Measurements from ENCODE around the gene GPR12. TPM values are rescaled to one million over a fixed set of nuclear protein-coding genes. Genes with fewer than 3 reads are reported as not detected.

Gene GPR12
- total and polyA plus RNA-seq, 8 donors: 0.05 to 0.31 (median 0.18) TPM; not detected in 5

DNA sequence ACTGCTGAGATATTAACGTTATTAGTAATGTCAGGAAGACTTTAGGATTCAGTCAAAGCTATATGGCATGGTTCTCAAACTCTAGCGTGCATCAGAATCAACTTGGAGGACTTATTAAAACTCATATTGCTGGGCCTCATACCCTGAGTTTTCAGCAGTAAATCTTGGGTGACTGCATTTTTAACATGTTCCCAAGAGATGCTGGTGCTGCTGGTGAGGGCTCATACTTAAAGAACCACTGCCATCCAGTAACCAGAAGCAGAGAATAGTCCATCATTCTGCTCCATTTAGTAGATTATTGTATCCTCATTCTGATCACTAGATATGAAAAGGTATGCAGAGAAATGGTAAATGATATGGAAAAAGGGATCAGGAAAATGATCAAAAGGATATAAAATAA lies 7.9 kb downstream of the GPR12 start:
- DNase-seq: no peak
- intact Hi-C loops (cut with DNase I; ENCODE audit: low total_unique reads): no loop called here
- Histone ChIP-seq H3K9me3 (no peaks in the 10 kb centered on the region), H3K4me3 (no peak overlapping the region), H3K27me3 (peaks cover 0 to 35% (median 0%) of the 10 kb centered on the region in 3 donors), H3K27ac (no peak overlapping the region), H3K36me3 (no peaks in the 10 kb centered on the region), H3K4me1 (no peaks in the 10 kb centered on the region)
- 65 to 78% (median 74%) methylated on average over 2 of the region's 2 CpGs for WGBS, 5 donors
- no peak for TF ChIP-seq POLR2AphosphoS5 (IDR thresholded peaks at IDR 0.05)

DNA sequence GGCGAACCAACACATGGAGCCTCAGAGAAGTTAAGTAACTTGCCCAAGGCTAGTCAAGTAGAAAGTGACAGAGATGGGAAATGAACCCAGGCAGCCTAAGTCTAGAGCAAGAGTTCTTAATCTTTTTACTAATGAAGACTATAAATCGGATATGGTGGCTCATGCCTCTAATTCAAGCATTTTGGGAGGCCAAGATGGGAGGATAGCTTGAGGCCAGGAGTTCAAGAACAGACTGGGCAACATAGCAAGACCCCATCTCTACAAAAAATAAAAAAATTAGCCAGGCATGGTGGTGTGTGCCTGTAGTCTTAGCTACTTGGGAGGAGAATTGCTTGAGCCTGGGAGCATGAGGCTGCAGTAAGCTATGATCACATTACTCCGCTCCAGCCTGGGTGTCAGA lies 10.7 kb downstream of the GPR12 start:
- intact Hi-C loops (cut with DNase I; ENCODE audit: low total_unique reads): no loop called here
- no peaks in the 10 kb centered on the region for H3K9me3 ChIP-seq
- no peak for DNase-seq
- no peaks in the 10 kb centered on the region for H3K4me1 ChIP-seq
- no peak overlapping the region for H3K27ac ChIP-seq
- H3K4me3 ChIP-seq: no peak overlapping the region
- peaks cover 0 to 28% (median 2%) of the 10 kb centered on the region in 3 donors for H3K27me3 ChIP-seq
- no peaks in the 10 kb centered on the region for H3K36me3 ChIP-seq
- TF ChIP-seq POLR2A (IDR thresholded peaks at IDR 0.05) (no peak), EP300 (IDR thresholded peaks at IDR 0.05) (no peak), POLR2AphosphoS5 (IDR thresholded peaks at IDR 0.05) (no peak), CTCF (IDR thresholded peaks at IDR 0.05) (no peak)
- WGBS, 5 donors: 83 to 97% (median 94%) methylated on average over 3 of the region's 3 CpGs

GRCh38 chr13:26749285-26749684 lies 11.3 kb downstream of the GPR12 start:
- WGBS, 5 donors: 15 to 26% (median 20%) methylated on average over 7 to 8 of the region's 8 CpGs
- no peaks in the 10 kb centered on the region for H3K36me3 ChIP-seq
- no peak for DNase-seq

DNA sequence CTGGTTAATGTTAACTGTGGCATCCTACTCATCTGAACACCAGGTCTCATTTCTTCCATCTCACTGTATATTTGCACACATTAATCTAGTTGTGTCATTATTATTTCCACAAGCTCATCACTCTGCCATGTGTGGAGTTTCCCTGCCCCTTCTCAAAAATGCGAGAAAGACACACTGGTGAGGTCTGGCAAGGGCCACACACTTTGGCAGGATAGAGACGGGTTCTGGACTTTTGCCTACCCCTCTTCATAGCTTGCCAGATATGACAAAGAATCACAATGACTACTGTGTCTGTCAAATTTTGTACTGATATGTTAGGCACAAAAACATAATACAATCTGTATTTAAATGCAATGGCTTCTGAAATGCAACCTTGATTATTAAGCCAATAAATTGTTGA lies 12.9 kb downstream of the GPR12 start:
- intact Hi-C loops (cut with DNase I; ENCODE audit: low total_unique reads): no loop called here
- 60 to 79% (median 67%) methylated on average over 2 of the region's 2 CpGs for WGBS, 5 donors
- no peak for DNase-seq
- Histone ChIP-seq H3K4me1 (no peaks in the 10 kb centered on the region), H3K36me3 (no peaks in the 10 kb centered on the region), H3K27me3 (peaks cover 3 to 48% (median 15%) of the 10 kb centered on the region in 3 donors), H3K4me3 (no peak overlapping the region), H3K27ac (no peak overlapping the region), H3K9me3 (no peaks in the 10 kb centered on the region)
- TF ChIP-seq POLR2AphosphoS5 (IDR thresholded peaks at IDR 0.05): no peak
- TF ChIP-seq POLR2A (IDR thresholded peaks at IDR 0.05): no peak
- TF ChIP-seq CTCF (IDR thresholded peaks at IDR 0.05): no peak
- no peak for TF ChIP-seq EP300 (IDR thresholded peaks at IDR 0.05)

More at GRCh38 chr13:26749285-26749684, 11.3 kb downstream of the GPR12 start:
- Histone ChIP-seq H3K9me3 (no peaks in the 10 kb centered on the region), H3K4me3 (no peak overlapping the region), H3K27me3 (peaks cover 0 to 34% (median 8%) of the 10 kb centered on the region in 3 donors), H3K4me1 (no peaks in the 10 kb centered on the region), H3K27ac (no peak overlapping the region)
- intact Hi-C loops (cut with DNase I; ENCODE audit: low total_unique reads): no loop called here
- TF ChIP-seq EP300 (IDR thresholded peaks at IDR 0.05) (no peak), CTCF (IDR thresholded peaks at IDR 0.05) (no peak), POLR2A (IDR thresholded peaks at IDR 0.05) (no peak), POLR2AphosphoS5 (IDR thresholded peaks at IDR 0.05) (no peak)

DNA sequence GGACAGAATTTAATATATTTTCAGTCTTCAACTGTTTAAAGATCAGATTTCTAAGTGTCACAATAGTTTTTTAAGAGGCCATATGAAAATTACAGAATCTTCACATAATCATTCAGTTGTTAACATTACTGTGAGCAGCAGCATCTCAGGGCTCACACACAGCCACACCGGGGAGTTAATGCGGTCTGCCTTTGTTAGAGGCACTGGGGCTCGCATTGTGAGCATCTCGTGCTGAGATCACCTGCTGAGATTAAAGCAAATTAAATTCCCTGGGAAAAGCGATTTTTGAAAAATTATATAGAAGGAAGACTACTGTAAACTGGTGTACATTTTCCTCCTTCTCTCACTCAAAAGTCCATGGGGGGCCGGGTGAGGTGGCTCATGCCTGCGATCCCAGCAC lies 16.6 kb downstream of the GPR12 start:
- TF ChIP-seq EP300 (IDR thresholded peaks at IDR 0.05): no peak
- no peak for TF ChIP-seq POLR2A (IDR thresholded peaks at IDR 0.05)
- no peak for TF ChIP-seq CTCF (IDR thresholded peaks at IDR 0.05)
- H3K27ac ChIP-seq: no peak overlapping the region
- 32 to 45% (median 40%) methylated on average over 7 of the region's 7 CpGs for WGBS, 5 donors
- no peaks in the 10 kb centered on the region for H3K4me1 ChIP-seq
- H3K27me3 ChIP-seq: peaks cover 3 to 53% (median 21%) of the 10 kb centered on the region in 3 donors
- no peaks in the 10 kb centered on the region for H3K36me3 ChIP-seq
- H3K4me3 ChIP-seq: no peak overlapping the region
- peaks cover 0 to 7% (median 4%) of the 10 kb centered on the region in 4 donors for H3K9me3 ChIP-seq
- intact Hi-C loops (cut with DNase I; ENCODE audit: low total_unique reads): no loop called here
- no peak for DNase-seq
